ENCODE measurements around the gene RALGDS. TPM values are rescaled to one million over a fixed set of nuclear protein-coding genes. Genes with fewer than 3 reads are reported as not detected.

Gene RALGDS
- total RNA-seq, 2 experiments from 2014 or later, result 23.8 to 28.2 TPM

DNA sequence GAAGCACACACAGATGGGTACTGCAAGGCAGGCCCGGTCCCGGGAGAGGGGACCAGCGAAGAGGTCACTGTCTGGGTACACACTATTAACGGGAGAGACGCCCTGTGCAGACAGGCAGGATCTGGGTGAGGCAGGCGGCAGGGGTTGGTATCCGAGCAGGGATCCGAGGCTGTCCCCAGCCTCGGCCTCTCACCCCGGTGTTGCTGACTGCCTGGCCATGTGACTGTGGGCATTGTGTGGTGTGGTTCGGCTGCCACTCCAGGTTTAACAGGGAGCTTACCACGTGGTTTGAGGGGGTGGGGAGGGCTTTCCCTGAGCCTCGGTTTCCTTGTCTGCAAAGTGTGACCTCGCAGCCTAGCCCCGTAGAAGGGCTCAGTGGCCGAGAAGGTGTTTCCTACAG, 11.1 kb upstream of the RALGDS start:
- Histone ChIP-seq H3K9me3 (ENCODE audit: low read length) (no peaks in the 10 kb centered on the region), H3K27ac (ENCODE audit: low read depth, low read length, poor library complexity, severe bottlenecking) (no peak overlapping the region), H3K9me2 (ENCODE audit: insufficient read depth, low read length) (no peaks in the 10 kb centered on the region), H3K4me3 (ENCODE audit: low read depth, low read length, poor library complexity, severe bottlenecking) (no peak overlapping the region), H3K4me2 (ENCODE audit: low read length) (no peak overlapping the region), H3K79me2 (ENCODE audit: insufficient read depth, low read depth, low read length) (no peaks in the 10 kb centered on the region), H4K20me1 (ENCODE audit: insufficient read depth, low read length) (no peaks in the 10 kb centered on the region), H3K36me3 (ENCODE audit: insufficient read depth, low read length) (no peaks in the 10 kb centered on the region), H2AFZ (ENCODE audit: low read length) (no peak overlapping the region), H3K4me1 (ENCODE audit: insufficient read depth, low read length, poor library complexity, severe bottlenecking) (peaks cover 24% of the 10 kb centered on the region)
- POLR2A ChIA-PET, result no interaction called here
- BruUV-seq (replicated peaks), result no TSS peak
- no peak for DNase-seq (ENCODE audit: low spot score)
- intact Hi-C loops (cut with micrococcal nuclease; ENCODE audit: unreplicated experiment), result no loop called here
- no peak for TF ChIP-seq CTCF (conservative IDR thresholded peaks at IDR 0.05; ENCODE audit: low read length)
- TF ChIP-seq EZH2phosphoT487 (IDR thresholded peaks at IDR 0.05; ENCODE audit: borderline replicate concordance, low read depth, low read length), result no peak
- CTCF ChIA-PET (ENCODE audit: unreplicated experiment), result interaction anchor here (1.2 kb wide), 1 partner anchor 12 kb away, joined by 7 read pairs; no protein-coding TSS in a partner anchor

- peaks cover 24% of the 10 kb centered on the region for H3K4me1 ChIP-seq (ENCODE audit: insufficient read depth, low read length, poor library complexity, severe bottlenecking)
- no peaks in the 10 kb centered on the region for H3K9me2 ChIP-seq (ENCODE audit: insufficient read depth, low read length)
- no peak overlapping the region for H2AFZ ChIP-seq (ENCODE audit: low read length)
- TF ChIP-seq EZH2phosphoT487 (IDR thresholded peaks at IDR 0.05; ENCODE audit: borderline replicate concordance, low read depth, low read length), result no peak
- TF ChIP-seq CTCF (conservative IDR thresholded peaks at IDR 0.05; ENCODE audit: low read length), result no peak
- H3K4me2 ChIP-seq (ENCODE audit: low read length), result peak overlapping the region; percentile 35; the same call in 1 of the 2 replicates
- H3K27ac ChIP-seq (ENCODE audit: low read depth, low read length, poor library complexity, severe bottlenecking), result peak overlapping the region; percentile 47
- H3K9me3 ChIP-seq (ENCODE audit: low read length), result no peaks in the 10 kb centered on the region
- no TSS peak for BruUV-seq (replicated peaks)
- no peaks in the 10 kb centered on the region for H3K36me3 ChIP-seq (ENCODE audit: insufficient read depth, low read length)
- no peaks in the 10 kb centered on the region for H3K79me2 ChIP-seq (ENCODE audit: insufficient read depth, low read depth, low read length)
- intact Hi-C loops (cut with micrococcal nuclease; ENCODE audit: unreplicated experiment), result no loop called here
- POLR2A ChIA-PET, result no interaction called here
- CTCF ChIA-PET (ENCODE audit: unreplicated experiment), result interaction anchor here (1.1 kb wide), 1 partner anchor 13 kb away, joined by 3 read pairs; no protein-coding TSS in a partner anchor
- DNase-seq (ENCODE audit: low spot score), result no peak
- no peaks in the 10 kb centered on the region for H4K20me1 ChIP-seq (ENCODE audit: insufficient read depth, low read length)
- H3K4me3 ChIP-seq (ENCODE audit: low read depth, low read length, poor library complexity, severe bottlenecking), result no peak overlapping the region
Measured at GRCh38 chr9:133131506-133131905, 10.5 kb upstream of the RALGDS start.

DNA sequence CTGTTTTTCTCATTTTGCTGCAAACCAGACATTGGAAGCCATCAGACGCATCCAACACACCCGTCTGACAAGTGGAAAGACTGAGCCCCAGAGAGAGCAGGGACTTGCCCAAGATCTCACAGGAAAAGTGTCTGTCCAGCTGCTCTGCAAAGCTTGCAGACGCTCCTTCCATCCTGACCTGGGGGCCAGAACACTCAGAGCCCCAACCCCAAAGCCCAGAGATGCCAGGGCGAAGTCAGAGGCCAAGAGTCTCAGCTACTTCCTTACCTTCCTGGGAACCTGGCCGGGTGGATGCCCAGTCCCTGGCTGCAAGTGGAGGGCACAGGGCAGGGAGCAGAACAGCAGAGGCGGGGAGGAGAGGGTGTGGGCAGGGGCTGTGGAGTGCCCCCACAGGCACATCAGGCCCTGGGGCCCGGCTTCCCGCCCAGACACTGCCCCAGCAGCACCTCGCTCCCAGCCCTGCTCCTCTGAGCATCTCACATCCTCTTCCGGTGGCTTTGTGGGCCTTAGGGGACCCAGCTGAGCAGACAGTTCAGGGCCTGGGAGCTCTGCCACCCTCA, 9.7 kb upstream of the RALGDS start:
- H3K27ac ChIP-seq (ENCODE audit: low read depth, low read length, poor library complexity, severe bottlenecking), result peak overlapping the region; percentile 27
- intact Hi-C loops (cut with micrococcal nuclease; ENCODE audit: unreplicated experiment), result no loop called here
- no peaks in the 10 kb centered on the region for H3K9me2 ChIP-seq (ENCODE audit: insufficient read depth, low read length)
- BruUV-seq (replicated peaks), result no TSS peak
- ChIA-PET POLR2A (no interaction called here), CTCF (ENCODE audit: unreplicated experiment) (interaction anchor here (1.1 kb wide), 1 partner anchor 14 kb away, joined by 3 read pairs; no protein-coding TSS in a partner anchor)
- no peaks in the 10 kb centered on the region for H4K20me1 ChIP-seq (ENCODE audit: insufficient read depth, low read length)
- no peak for TF ChIP-seq CTCF (conservative IDR thresholded peaks at IDR 0.05; ENCODE audit: low read length)
- TF ChIP-seq EZH2phosphoT487 (IDR thresholded peaks at IDR 0.05; ENCODE audit: borderline replicate concordance, low read depth, low read length), result no peak
- H3K79me2 ChIP-seq (ENCODE audit: insufficient read depth, low read depth, low read length), result no peaks in the 10 kb centered on the region
- H2AFZ ChIP-seq (ENCODE audit: low read length), result peak overlapping the region; percentile 4; the same call in 1 of the 2 replicates
- H3K4me2 ChIP-seq (ENCODE audit: low read length), result peak overlapping the region; percentile 51
- peak; percentile 77 for DNase-seq (ENCODE audit: low spot score)
- H3K9me3 ChIP-seq (ENCODE audit: low read length), result no peaks in the 10 kb centered on the region
- peaks cover 24% of the 10 kb centered on the region for H3K4me1 ChIP-seq (ENCODE audit: insufficient read depth, low read length, poor library complexity, severe bottlenecking)
- H3K36me3 ChIP-seq (ENCODE audit: insufficient read depth, low read length), result no peaks in the 10 kb centered on the region
- peak overlapping the region; percentile 20 for H3K4me3 ChIP-seq (ENCODE audit: low read depth, low read length, poor library complexity, severe bottlenecking)

All from OCI-LY7 (cell line).